K562 (cell line): ENCODE data around the gene TAL1. TPM values are rescaled to one million over a fixed set of nuclear protein-coding genes. Genes with fewer than 3 reads are reported as not detected.

ENCODE experiments used
- CEBPG ChIP-seq, 3 experiments: fragments of 200-800 bp in 1 of 3; sonication (Bioruptor generic) in 1 of 3; sonication (generic) in 1 of 3; formaldehyde crosslinking in 1 of 3; IDR thresholded peaks in 2 of 3; conservative IDR thresholded peaks in 1 of 3; 2 replicates each; pipeline versions ENCODE4 v1.6.1 to v1.8.0; 2016 to 2022; ENCODE audit warnings: missing compliant biosample characterization in 2 of 3, missing genetic modification characterization in 2 of 3, mild to moderate bottlenecking in 1 of 3, missing genetic modification reagents in 1 of 3
- CHAMP1 ChIP-seq: fragments of 450-650 bp; IDR thresholded peaks from 2 replicates; pipeline ENCODE4 v1.6.1; 2016; ENCODE audit warnings: mild to moderate bottlenecking
- HOMEZ ChIP-seq: fragments of 250-450 bp; sonication (Bioruptor Pico); IDR thresholded peaks from 2 replicates; pipeline ENCODE4 v1.4.0; 2020; ENCODE audit warnings: mild to moderate bottlenecking, moderate library complexity
- MAX ChIP-seq: sonication (generic); formaldehyde crosslinking; IDR thresholded peaks from 2 replicates; pipeline ENCODE4 v1.9.0; 2022; ENCODE audit warnings: mild to moderate bottlenecking, missing genetic modification reagents
- POLR2H ChIP-seq: IDR thresholded peaks from 2 replicates; pipeline ENCODE4 v1.6.1; 2016; ENCODE audit warnings: missing genetic modification characterization, low read depth, mild to moderate bottlenecking, control low read depth, missing compliant biosample characterization, moderate library complexity
- PTTG1 ChIP-seq: fragments of 450-650 bp; IDR thresholded peaks from 2 replicates; pipeline ENCODE4 v1.6.1; 2016; ENCODE audit warnings: low read depth, mild to moderate bottlenecking, missing genetic modification characterization, missing compliant biosample characterization
- SFPQ ChIP-seq: fragments of 200-400 bp; formaldehyde crosslinking; IDR thresholded peaks from 2 replicates; pipeline ENCODE4 v1.6.1; 2017; ENCODE audit warnings: mild to moderate bottlenecking, low read depth, low read length, moderate library complexity
- SIN3A ChIP-seq, 2 experiments: fragments of 150-350 bp in 1 of 2; IDR thresholded peaks; 2 replicates each; pipeline ENCODE4 v1.6.1; 2011 to 2016; ENCODE audit warnings: borderline replicate concordance in 2 of 2, low read depth in 2 of 2, low read length in 2 of 2, mild to moderate bottlenecking in 2 of 2, moderate library complexity in 2 of 2; ENCODE audit not compliant: control insufficient read depth in 1 of 2
- STAT6 ChIP-seq: sonication (generic); formaldehyde crosslinking; IDR thresholded peaks from 2 replicates; pipeline ENCODE4 v1.8.1; 2023; ENCODE audit warnings: mild to moderate bottlenecking, missing genetic modification reagents
- USF1 ChIP-seq: sonication (generic); formaldehyde crosslinking; IDR thresholded peaks from 2 replicates; pipeline ENCODE4 v1.9.0; 2022; ENCODE audit warnings: mild to moderate bottlenecking, missing genetic modification reagents
- ZBTB43 ChIP-seq: sonication (generic); formaldehyde crosslinking; IDR thresholded peaks from 2 replicates; pipeline ENCODE4 v1.8.0; 2023; ENCODE audit warnings: mild to moderate bottlenecking, missing genetic modification reagents
- polyA plus RNA-seq, 8 experiments: library from polyadenylated mRNA; depleted of rRNA in 4 of 8; stranded (reverse) in 5 of 8; unstranded in 3 of 8; fragments of >200 nt; fragmentation: Nextera tagmentation in 2 of 8; fragmentation: Illumina TruSeq in 1 of 8; extraction: Ambion mirVana in 2 of 8; extraction: Trizol in 1 of 8; gene quantifications; 2 replicates each; pipeline versions ENCODE4 v1.2.1 to v1.2.3, GENCODE V29; 2011 to 2014; ENCODE audit warnings: inconsistent platforms in 1 of 8, missing spikeins in 1 of 8
- total RNA-seq, 7 experiments: library from RNA; depleted of rRNA in 6 of 7; stranded (reverse); fragments of >200 nt in 6 of 7; fragmentation: Illumina TruSeq in 2 of 7; extraction: Trizol in 2 of 7; gene quantifications; 2 replicates each; pipeline versions ENCODE4 v1.2.1 to v1.2.3, GENCODE V29; 2011 to 2021; ENCODE audit warnings: low replicate concordance in 1 of 7

Gene TAL1
- total and polyA plus RNA-seq, 9 of the 15 experiments (the other 6 are each of a cell fraction or from before 2014, with no cell fraction given), result 18.5 to 106 (median 59.7) TPM

- 0 out of 2 replicates have a peak, but pooled peaks have one; percentile 52 for TF ChIP-seq STAT6 (CRISPR knock-in tag)
- TF ChIP-seq SIN3A (IDR thresholded peaks at IDR 0.05; ENCODE audit: borderline replicate concordance in 2 of 2, control insufficient read depth in 1 of 2, low read depth in 2 of 2, low read length in 2 of 2), result peak in 1 of 2 experiments; percentile 43; a peak in 1 of 4 replicates
- no peak for TF ChIP-seq ZBTB43
- TF ChIP-seq POLR2H (tag), result no peak
- TF ChIP-seq MAX (CRISPR knock-in tag), result no peak
- no peak for TF ChIP-seq HOMEZ
- no peak for TF ChIP-seq PTTG1 (tag)
- no peak for TF ChIP-seq USF1 (CRISPR knock-in tag)
- peak; percentile 71; the same call in 1 of the 2 replicates for TF ChIP-seq CHAMP1
- no peak for TF ChIP-seq CEBPG (CRISPR knock-in tag; IDR thresholded peaks at IDR 0.05)
- TF ChIP-seq CEBPG (tag; conservative IDR thresholded peaks at IDR 0.05 in 1 of 2, IDR thresholded peaks at IDR 0.05 in 1 of 2), result no peak
- TF ChIP-seq SFPQ, result no peak
Observed at GRCh38 chr1:47179017-47179987, 52.7 kb downstream of the TAL1 start (continued).
